Measurements from ENCODE around the gene PEX14. TPM values are rescaled to one million over a fixed set of nuclear protein-coding genes. Genes with fewer than 3 reads are reported as not detected.

The PEX14 gene
- total RNA-seq, 4 donors from 2014 or later = 2.0 to 21.9 (median 5.3) TPM

DNA sequence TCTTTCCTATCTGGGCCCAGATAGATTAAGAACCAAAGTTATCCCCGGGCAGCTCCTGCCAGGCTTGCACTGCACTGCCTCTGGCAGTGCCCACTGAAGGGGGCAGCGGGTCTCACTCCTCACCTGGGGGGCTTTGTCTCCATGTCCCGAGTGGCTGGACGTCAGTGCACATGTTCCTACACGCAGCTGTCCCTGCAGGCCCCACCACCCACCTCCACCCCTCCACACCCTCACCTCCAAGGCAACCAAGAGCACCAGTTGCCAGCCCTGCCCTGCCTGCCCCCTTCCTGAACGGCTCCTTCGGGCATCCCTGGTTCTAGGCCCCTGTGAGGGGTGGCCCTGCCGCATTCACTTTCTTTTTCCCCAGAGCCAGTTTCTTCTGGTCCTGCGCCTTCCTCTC is 147.2 kb downstream of the PEX14 start:
- no peak overlapping the region for H3K4me3 ChIP-seq
- peak in 1 of 2 donors; percentile 11 for DNase-seq
- no peaks in the 10 kb centered on the region for H3K36me3 ChIP-seq
- no peak for TF ChIP-seq POLR2A (IDR thresholded peaks at IDR 0.05)
- TF ChIP-seq, protein P1, sequence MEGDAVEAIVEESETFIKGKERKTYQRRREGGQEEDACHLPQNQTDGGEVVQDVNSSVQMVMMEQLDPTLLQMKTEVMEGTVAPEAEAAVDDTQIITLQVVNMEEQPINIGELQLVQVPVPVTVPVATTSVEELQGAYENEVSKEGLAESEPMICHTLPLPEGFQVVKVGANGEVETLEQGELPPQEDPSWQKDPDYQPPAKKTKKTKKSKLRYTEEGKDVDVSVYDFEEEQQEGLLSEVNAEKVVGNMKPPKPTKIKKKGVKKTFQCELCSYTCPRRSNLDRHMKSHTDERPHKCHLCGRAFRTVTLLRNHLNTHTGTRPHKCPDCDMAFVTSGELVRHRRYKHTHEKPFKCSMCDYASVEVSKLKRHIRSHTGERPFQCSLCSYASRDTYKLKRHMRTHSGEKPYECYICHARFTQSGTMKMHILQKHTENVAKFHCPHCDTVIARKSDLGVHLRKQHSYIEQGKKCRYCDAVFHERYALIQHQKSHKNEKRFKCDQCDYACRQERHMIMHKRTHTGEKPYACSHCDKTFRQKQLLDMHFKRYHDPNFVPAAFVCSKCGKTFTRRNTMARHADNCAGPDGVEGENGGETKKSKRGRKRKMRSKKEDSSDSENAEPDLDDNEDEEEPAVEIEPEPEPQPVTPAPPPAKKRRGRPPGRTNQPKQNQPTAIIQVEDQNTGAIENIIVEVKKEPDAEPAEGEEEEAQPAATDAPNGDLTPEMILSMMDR (IDR thresholded peaks at IDR 0.05) = no peak
- no peaks in the 10 kb centered on the region for H3K4me1 ChIP-seq
- intact Hi-C loops (cut with DNase I; ENCODE audit: low total_unique reads) = no loop called here
- no peaks in the 10 kb centered on the region for H3K9me3 ChIP-seq
- no peaks in the 10 kb centered on the region for H3K27me3 ChIP-seq
- no peak overlapping the region for H3K27ac ChIP-seq

DNA sequence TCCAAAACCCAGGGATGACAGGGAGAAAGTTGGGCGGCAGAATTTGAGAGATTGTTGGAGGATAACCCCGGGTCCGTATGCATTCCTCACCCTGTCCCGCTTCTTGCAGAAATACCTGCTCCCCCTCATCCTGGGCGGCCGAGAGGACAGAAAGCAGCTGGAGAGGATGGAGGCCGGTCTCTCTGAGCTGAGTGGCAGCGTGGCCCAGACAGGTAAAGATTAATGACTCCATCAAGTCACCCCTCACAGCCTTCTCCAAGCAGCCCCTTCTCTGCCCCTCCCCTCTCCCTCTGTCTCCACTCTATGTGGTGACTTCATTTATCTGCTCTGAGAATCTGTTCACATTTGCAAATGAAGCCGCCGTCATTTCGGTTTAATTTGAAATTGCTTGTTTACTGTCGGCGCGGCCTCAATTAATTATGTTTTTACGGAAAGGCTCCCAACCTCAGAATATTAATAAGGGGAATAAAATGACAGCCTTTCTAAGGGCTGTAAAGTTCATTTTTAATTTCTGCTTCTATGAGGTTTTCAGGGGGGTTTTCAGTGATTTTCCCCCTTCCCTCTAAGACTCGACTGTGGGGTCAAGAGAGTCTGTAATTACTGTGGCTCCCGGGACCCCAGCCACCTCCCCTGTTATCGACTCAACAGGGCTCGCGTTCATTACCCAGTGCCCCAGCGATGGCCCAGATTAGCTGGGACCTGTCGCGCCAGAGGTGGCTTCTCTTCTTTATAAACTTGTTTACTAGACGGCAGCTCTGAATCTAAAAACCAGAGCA is 148.3 kb downstream of the PEX14 start:
- H3K9me3 ChIP-seq = no peaks in the 10 kb centered on the region
- DNase-seq = peak; percentile 8
- no peaks in the 10 kb centered on the region for H3K4me1 ChIP-seq
- no peaks in the 10 kb centered on the region for H3K27me3 ChIP-seq
- no peak overlapping the region for H3K27ac ChIP-seq
- TF ChIP-seq, protein P1 (IDR thresholded peaks at IDR 0.05) = no peak
- TF ChIP-seq POLR2A (IDR thresholded peaks at IDR 0.05) = no peak
- H3K36me3 ChIP-seq = no peaks in the 10 kb centered on the region
- H3K4me3 ChIP-seq = no peak overlapping the region
- intact Hi-C loops (cut with DNase I; ENCODE audit: low total_unique reads) = no loop called here

DNA sequence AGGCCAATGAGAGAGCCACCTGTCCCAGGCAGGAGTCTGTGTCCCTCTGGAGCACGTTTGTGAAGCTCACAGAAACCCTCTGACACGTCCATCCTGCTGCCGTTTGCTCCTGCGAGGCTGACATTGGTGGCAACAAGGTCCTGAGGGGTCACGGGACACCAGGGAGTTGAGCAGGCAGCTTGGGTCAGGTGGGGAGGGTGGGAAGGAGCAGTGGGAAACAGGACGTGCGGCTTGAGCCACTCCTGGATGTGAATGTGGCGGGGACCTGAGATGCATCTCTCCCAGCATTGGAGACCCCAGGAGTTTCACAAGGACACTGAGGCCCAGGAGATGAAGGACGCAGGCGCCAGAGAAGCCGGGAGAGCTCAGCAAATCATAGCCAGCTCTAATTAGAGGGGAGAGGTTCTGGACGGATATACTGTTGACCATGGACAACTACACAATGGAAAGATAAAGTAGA is 149.0 kb downstream of the PEX14 start:
- Histone ChIP-seq H3K27ac (no peak overlapping the region), H3K36me3 (no peaks in the 10 kb centered on the region), H3K27me3 (no peaks in the 10 kb centered on the region), H3K4me1 (no peaks in the 10 kb centered on the region), H3K9me3 (no peaks in the 10 kb centered on the region), H3K4me3 (no peak overlapping the region)
- no peak for TF ChIP-seq POLR2A (IDR thresholded peaks at IDR 0.05)
- TF ChIP-seq, protein P1 (IDR thresholded peaks at IDR 0.05) = no peak
- intact Hi-C loops (cut with DNase I; ENCODE audit: low total_unique reads) = no loop called here
- DNase-seq = peak; percentile 4 to 11

DNA sequence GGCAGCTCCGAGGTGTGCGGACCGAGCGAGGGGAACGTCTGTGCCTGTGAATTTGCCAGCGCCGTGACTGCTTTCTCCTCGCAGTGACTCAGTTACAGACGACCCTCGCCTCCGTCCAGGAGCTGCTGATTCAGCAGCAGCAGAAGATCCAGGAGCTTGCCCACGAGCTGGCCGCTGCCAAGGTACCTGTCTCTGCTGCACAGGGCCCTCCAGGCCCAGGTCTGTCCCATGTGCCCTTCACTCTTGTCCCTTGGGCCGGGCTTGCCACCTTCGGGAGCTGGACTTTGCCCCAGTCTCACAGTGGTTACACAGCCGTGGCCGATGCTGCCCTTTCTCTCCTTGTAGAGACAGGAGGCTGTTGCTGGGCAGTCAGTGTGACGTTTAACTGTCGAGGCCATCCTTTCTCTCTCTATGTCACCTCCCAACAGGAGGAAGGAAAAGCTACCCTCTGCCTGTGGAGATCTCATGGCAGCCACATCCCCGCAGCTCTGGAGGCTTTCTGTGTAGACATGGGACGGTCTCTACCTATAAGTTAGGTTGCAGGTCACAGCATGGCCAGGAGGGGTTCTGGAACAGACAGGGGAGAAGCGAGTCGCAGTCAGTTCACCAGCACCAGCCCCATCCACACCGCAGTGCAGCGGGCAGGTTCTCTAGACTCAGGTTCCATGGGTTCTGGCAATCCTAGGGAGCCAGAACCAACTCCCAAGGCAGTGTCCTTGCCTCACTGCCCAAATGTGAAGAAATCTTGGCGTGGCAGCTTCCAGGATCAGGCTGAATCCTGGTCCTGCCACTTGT is 149.7 kb downstream of the PEX14 start:
- no peaks in the 10 kb centered on the region for H3K36me3 ChIP-seq
- H3K9me3 ChIP-seq = no peaks in the 10 kb centered on the region
- H3K4me3 ChIP-seq = no peak overlapping the region
- DNase-seq = peak; percentile 10 to 14
- H3K4me1 ChIP-seq = no peaks in the 10 kb centered on the region
- H3K27ac ChIP-seq = no peak overlapping the region
- no peaks in the 10 kb centered on the region for H3K27me3 ChIP-seq
- TF ChIP-seq POLR2A (IDR thresholded peaks at IDR 0.05) = no peak
- TF ChIP-seq, protein P1 (IDR thresholded peaks at IDR 0.05) = no peak
- intact Hi-C loops (cut with DNase I; ENCODE audit: low total_unique reads) = no loop called here

DNA sequence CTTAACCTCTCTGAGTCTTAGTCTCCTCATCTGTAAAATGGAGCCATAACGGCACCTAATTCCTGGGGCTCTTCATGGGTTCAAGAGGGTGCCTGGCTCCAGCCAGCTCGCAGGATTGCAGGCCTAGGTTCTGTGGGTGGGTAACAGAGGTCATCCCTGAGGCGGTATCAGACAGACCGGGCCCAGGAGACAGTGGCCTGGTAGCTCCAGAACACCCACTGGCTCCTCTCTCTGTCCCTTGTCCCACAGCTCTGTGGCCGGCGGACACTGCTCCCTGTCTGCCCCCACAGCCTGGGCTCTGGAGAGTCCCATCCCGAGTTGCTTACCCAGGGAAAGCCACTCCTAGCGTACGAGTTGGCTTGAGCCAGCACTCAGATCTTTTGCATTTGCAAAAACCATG is 150.3 kb downstream of the PEX14 start:
- no peaks in the 10 kb centered on the region for H3K4me1 ChIP-seq

More for the DNA sequence above, 150.3 kb downstream of the PEX14 start:
- no peak overlapping the region for H3K4me3 ChIP-seq
- intact Hi-C loops (cut with DNase I; ENCODE audit: low total_unique reads) = no loop called here
- no peaks in the 10 kb centered on the region for H3K27me3 ChIP-seq
- H3K36me3 ChIP-seq = no peaks in the 10 kb centered on the region
- peak; percentile 11 for DNase-seq
- H3K9me3 ChIP-seq = no peaks in the 10 kb centered on the region
- peak overlapping the region in 1 of 2 donors; percentile 44 for H3K27ac ChIP-seq
- TF ChIP-seq, protein P1 (IDR thresholded peaks at IDR 0.05) = no peak
- TF ChIP-seq POLR2A (IDR thresholded peaks at IDR 0.05) = no peak

All from uterus (tissue), 4 donors.